CD4-positive, alpha-beta T cell treated with Interleukin-6 for 4 hours (primary cell): ENCODE results near the gene AMOTL2.

Experiments used
- DNase-seq: peaks from one replicate; pipeline ENCODE4 v3.0.0-alpha.2; 2020; ENCODE audit warnings: mixed read lengths

The AMOTL2 gene

GRCh38 chr3:134312072-134312872 is 62.0 kb downstream of the AMOTL2 start:
- DNase-seq: no peak

GRCh38 chr3:134311693-134312071 is 62.6 kb downstream of the AMOTL2 start:
- no peak for DNase-seq

- no peak for DNase-seq
These were observed 63.0 kb downstream of the AMOTL2 start for GRCh38 chr3:134311265-134311664.

- no peak for DNase-seq
These were observed 64.1 kb downstream of the AMOTL2 start for GRCh38 chr3:134309987-134310700.

- peak; percentile 78 for DNase-seq
These were observed 65.8 kb downstream of the AMOTL2 start for GRCh38 chr3:134308350-134308891.

GRCh38 chr3:134307425-134307824 is 66.8 kb downstream of the AMOTL2 start:
- no peak for DNase-seq

- no peak for DNase-seq
These were observed 67.9 kb downstream of the AMOTL2 start for GRCh38 chr3:134306320-134306719.
